ENCODE data around the gene OR8K3. TPM values are rescaled to one million over a fixed set of nuclear protein-coding genes. Genes with fewer than 3 reads are reported as not detected.

The OR8K3 gene
- total RNA-seq, result not detected
- long read RNA-seq, result 0 reads

DNA sequence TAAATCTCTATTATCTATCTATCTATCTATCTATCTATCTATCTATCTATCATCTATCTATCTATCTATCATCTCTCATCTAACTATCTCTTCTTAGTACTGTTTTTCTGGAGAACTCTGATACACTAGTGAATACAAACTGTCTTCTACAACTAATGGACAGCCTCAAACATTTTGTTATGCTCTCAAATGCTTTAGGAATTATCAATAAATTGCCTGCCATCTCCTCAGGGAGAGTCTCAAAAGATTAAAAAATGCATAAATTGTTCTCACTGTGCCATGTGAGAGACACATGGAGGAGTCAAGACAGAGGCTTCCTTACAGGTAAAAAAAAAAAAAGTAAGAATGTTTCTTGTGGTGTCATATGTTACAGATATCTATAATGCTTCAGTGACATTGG lies at the start of gene OR8K3:
TSS of gene OR8K3 (plus strand) at position 301 of the 400 bp plus-strand sequence. CDS start 3,163 bp downstream, outside the sequence.
- no peak for DNase-seq
- intact Hi-C loops (cut with micrococcal nuclease), result no loop called here
- ATAC-seq, result no peak

DNA sequence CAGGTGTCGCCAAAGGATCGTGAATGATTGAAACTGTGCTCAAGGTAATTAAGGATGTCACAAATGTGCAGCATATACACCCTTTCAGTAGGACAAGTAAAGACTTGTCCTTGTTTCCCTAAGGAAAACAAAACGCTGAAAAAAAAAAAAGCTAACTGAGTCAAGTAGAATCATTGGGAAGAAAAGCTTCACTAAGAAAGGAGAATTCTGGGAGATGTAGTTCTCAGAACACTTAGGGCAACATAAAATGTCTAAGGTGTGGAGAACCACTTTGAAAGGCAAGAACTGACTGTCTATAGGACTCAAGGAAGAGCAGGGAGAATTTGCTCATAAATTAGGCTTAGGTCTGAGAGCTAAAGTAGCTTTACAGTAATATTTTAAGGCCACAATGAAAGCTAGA lies 43.9 kb upstream of the OR8K3 start:
- intact Hi-C loops (cut with micrococcal nuclease), result no loop called here
- ATAC-seq, result no peak
- no peak for DNase-seq

DNA sequence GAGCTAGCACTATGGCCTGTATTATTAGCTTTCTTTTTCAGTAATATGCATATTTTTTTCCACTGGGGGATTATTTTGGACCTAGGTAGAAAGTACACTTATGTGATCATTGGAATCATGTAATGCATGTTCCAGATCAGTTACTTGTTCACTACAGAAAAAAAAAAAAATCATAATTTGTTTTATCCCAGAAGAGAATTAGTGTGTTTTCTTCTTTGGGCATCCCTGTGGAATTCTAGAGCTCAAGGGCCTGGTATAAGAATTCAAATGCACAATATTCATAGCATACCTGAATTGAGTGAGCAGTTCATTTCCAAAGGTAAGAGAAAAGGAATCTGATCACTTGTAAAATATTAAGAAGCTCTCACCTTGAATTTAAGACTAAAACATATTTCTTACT lies 41.1 kb upstream of the OR8K3 start, which contains the start of gene OR5T1:
TSS of gene OR5T1 (plus strand) at position 301 of the 400 bp plus-strand sequence. CDS start 1,485 bp downstream, outside the sequence.
- intact Hi-C loops (cut with micrococcal nuclease), result no loop called here
- ATAC-seq, result no peak
- DNase-seq, result no peak

DNA sequence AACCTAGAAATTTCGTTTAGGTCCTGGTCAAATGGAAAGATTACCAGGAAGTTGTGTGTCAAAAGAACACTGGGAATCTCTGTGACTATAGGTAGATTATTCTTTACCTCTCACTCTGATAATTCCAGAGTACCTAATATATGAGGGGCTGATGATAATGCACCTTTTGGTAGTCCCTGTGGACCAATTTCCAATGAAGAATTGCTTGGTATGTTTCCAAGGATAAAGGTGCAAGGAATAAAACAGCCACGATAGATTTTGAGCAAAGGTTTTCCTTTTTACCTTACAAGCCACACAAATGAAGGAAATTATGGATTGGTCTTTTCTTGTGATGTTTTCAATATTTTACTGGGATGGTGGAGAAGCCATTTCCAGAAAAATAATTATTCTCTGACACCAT lies 22.8 kb upstream of the OR8K3 start, which contains the start of gene OR8H1:
TSS of gene OR8H1 (minus strand) at position 101 of the 400 bp plus-strand sequence. CDS start 1,192 bp downstream, outside the sequence.
- intact Hi-C loops (cut with micrococcal nuclease), result no loop called here
- ATAC-seq (no peak), DNase-seq (no peak)

DNA sequence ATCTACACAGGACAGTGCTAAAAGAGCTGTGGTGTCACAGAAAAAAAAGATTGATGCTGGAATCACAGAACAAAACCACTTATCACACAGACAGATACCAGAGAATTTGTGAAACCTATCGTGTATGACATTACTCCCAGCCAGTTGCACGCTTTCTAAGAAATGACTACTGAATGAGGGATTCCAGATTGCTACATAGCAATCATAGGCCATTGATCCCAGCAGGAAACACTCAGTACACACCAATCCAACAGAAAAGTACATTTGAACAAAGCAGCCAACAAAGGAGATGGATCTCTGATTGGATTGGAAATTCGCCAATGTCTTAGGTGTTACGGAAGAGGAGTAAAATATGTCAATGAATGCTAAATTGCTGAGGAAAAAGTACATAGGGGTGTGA lies 18.0 kb upstream of the OR8K3 start:
- intact Hi-C loops (cut with micrococcal nuclease), result no loop called here
- ATAC-seq (no peak), DNase-seq (no peak)

DNA sequence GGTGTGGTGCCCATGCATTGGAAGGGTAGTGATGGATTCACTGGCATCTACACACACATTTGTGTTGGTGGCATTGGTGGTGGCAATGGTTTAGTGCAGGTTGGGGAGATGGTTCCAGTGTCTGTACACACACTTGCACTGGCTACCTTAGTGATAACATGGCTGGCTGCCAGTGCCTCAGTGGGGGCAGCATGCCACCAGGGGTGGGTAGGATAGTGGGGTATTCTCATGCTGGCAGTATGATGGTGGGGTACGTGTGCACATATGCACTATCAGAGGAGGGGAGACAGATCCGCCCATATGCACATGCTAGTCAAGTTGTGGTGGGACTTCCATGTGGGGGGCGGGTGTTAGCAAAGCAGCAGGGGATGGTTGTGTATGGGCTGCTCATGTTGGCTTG lies 7.1 kb upstream of the OR8K3 start:
- intact Hi-C loops (cut with micrococcal nuclease), result no loop called here
- DNase-seq (no peak), ATAC-seq (no peak)

DNA sequence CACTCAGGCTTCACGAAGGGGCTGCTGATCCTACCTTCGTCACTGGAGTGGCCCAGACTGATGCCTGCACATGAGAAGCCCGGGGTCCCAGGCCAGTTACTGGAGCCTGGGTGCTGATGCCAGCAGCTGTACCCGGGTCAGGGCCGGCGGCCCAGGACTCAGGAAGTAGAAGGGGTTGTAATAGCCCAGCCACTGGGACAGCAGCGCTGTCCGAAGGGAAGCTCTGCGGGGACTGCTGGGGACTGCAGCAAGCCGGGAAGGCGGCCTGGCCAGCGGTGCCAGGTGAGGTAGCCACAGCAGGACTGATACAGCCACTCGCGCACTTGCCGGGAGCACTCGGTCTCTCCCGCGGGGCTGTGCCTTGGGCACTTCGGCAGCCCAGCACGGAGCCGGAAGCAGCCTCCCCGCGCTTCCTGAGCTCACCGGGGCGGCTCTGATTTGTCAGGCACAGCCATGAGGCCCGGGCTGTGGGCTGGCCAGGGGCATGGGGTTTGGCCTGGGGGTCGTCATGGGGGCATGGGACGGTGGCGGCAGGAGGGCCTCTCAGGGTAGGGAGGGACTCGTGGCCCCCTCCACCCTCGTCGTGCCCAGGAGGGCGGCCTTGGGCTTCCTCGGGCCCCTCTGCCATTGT lies 17.0 kb downstream of the OR8K3 start:
- ATAC-seq (no peak), DNase-seq (no peak)
- intact Hi-C loops (cut with micrococcal nuclease), result no loop called here

DNA sequence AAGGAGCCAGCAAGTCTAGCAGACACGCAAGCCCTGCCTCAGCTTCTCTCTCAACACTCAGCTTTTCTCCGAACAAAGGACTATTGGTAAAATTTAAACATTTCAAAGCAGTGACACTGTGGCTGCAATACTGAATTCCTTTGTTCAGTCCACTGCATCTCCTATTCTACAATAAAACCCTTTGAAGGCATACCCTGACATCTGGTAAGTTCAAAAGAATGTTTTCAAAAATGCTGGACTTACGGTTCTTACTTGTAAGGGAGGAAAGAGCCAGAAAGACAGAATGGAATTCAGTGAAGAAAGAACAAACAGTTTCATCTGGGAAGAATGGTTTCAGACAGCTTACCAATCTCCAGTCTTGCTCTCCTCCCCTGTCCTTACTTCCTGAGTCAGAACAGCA lies 18.2 kb downstream of the OR8K3 start:
- ATAC-seq (no peak), DNase-seq (no peak)
- intact Hi-C loops (cut with micrococcal nuclease), result no loop called here

DNA sequence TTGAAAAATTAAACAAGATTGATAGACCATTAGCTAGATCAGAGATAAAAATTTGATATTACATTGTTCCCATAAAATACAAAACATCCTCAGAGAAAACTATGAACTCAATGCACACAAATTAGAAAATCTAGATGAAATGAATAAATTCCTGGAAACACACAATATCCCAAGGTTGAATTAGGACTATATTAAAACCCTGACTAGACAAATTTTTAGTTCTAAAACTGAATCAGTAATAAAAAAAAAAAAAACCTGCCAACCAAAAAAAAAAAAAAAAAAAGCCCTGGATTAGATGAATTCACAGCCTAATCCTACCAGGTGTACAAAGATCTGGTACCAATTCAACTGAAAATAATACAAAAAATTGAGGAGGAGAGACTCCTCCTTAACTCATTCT lies 25.3 kb downstream of the OR8K3 start:
- ATAC-seq (no peak), DNase-seq (no peak)
- intact Hi-C loops (cut with micrococcal nuclease), result no loop called here

DNA sequence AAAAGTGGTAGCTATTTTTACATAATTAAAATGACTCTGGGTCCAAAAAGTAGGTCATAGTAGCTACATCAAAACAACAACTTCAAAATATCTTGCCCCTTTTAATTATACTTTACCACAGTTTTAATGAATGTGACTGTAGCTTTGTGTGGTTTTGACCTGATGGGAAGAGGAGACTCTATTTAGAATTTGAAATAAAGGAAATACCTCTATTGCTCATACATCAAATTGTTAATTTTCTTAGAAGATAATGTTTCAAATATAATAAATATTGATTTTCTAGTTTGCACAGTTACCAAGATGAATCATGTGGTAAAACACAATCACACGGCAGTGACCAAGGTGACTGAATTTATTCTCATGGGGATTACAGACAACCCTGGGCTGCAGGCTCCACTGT lies 30.8 kb downstream of the OR8K3 start, which contains the start of gene OR8K1:
TSS of gene OR8K1 (plus strand) at position 301 of the 400 bp plus-strand sequence. CDS start at position 301, 0 bp downstream.
- no peak for DNase-seq
- no peak for ATAC-seq
- intact Hi-C loops (cut with micrococcal nuclease), result loop anchor here (2.0 kb wide), 1 partner anchor 33 kb away; no protein-coding TSS in a partner anchor

DNA sequence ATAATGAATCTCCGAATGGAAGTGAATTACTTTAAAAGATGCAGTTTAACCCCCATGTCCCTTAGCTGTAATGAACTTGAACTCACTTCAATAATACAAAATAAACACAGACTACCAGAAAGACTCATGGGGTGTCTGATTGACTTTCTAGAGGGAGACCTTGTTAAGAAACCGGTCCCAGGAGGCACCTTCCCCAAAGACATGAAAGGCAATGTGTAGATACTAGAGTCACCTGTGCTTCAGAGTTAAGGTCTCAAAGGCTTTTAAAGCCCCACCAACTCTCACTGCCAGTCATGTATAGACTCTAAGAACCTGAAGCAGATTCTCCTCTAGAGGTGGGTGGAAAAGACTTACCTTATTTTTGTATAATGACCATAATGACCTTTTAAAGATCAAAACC lies 39.0 kb downstream of the OR8K3 start, which contains the start of gene OR8J1:
TSS of gene OR8J1 (plus strand) at position 301 of the 400 bp plus-strand sequence. CDS start 5,956 bp downstream, outside the sequence.
- DNase-seq (no peak), ATAC-seq (no peak)
- intact Hi-C loops (cut with micrococcal nuclease), result no loop called here

Other genes starting within 250 kb of the OR8K3 start
- not detected for gene OR8I2, start 221.8 kb upstream of the OR8K3 start, total RNA-seq
- gene OR8H2, start 211.5 kb upstream of the OR8K3 start, total RNA-seq, result not detected
- gene OR8H3, start 192.8 kb upstream of the OR8K3 start, total RNA-seq, result not detected
- not detected for gene OR8J3, start 174.9 kb upstream of the OR8K3 start, total RNA-seq
- not detected for gene OR8K5, start 154.8 kb upstream of the OR8K3 start, total RNA-seq
- gene OR5J2, start 138.5 kb upstream of the OR8K3 start, total RNA-seq, result not detected
- gene OR5T2, start 80.9 kb upstream of the OR8K3 start, total RNA-seq, result not detected
- gene OR5T3, start 62.9 kb upstream of the OR8K3 start, total RNA-seq, result not detected
- gene OR5T1, start 41.0 kb upstream of the OR8K3 start, total RNA-seq, result not detected
- not detected for gene OR8H1, start 22.9 kb upstream of the OR8K3 start, total RNA-seq
- gene OR8K1, start 30.9 kb downstream of the OR8K3 start, total RNA-seq, result not detected
- not detected for gene OR8J1, start 39.1 kb downstream of the OR8K3 start, total RNA-seq
- not detected for gene OR8U1, start 60.5 kb downstream of the OR8K3 start, total RNA-seq
- not detected for gene OR5AL1, start 97.6 kb downstream of the OR8K3 start, total RNA-seq
- gene OR5M3, start 158.2 kb downstream of the OR8K3 start, total RNA-seq, result not detected
- not detected for gene OR5M8, start 176.2 kb downstream of the OR8K3 start, total RNA-seq
- gene OR5M11, start 228.1 kb downstream of the OR8K3 start, total RNA-seq, result not detected